ENCODE measurements around the gene ARR3.

DNA sequence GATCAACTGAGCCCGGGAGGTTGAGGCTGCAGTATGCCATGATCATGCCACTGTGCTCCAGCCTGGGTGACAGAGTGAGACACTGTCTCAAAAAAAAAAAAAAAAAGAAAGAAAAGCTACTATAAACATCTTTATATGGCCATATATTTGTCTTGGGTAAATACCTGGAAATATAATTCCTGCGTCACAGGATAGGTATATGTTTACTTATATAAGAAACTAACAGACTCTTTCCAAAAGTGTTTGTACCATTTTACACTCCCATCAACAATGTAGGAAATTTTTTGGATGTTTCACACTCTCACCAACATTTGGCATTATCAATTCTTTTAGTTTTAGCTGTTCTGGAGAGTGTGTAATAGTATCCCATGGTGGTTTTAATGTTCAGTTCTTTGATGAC, 20.9 kb upstream of the ARR3 start:
- TF ChIP-seq, protein P1, sequence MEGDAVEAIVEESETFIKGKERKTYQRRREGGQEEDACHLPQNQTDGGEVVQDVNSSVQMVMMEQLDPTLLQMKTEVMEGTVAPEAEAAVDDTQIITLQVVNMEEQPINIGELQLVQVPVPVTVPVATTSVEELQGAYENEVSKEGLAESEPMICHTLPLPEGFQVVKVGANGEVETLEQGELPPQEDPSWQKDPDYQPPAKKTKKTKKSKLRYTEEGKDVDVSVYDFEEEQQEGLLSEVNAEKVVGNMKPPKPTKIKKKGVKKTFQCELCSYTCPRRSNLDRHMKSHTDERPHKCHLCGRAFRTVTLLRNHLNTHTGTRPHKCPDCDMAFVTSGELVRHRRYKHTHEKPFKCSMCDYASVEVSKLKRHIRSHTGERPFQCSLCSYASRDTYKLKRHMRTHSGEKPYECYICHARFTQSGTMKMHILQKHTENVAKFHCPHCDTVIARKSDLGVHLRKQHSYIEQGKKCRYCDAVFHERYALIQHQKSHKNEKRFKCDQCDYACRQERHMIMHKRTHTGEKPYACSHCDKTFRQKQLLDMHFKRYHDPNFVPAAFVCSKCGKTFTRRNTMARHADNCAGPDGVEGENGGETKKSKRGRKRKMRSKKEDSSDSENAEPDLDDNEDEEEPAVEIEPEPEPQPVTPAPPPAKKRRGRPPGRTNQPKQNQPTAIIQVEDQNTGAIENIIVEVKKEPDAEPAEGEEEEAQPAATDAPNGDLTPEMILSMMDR (IDR thresholded peaks at IDR 0.05): no peak
- no peak for TF ChIP-seq POLR2A (IDR thresholded peaks at IDR 0.05)
